Type B pancreatic cell (in vitro differentiated cells): Measurements from ENCODE around the gene ADARB2. TPM values are rescaled to one million over a fixed set of nuclear protein-coding genes. Genes with fewer than 3 reads are reported as not detected.

ENCODE experiments used
- DNase-seq: peaks from one replicate; pipeline ENCODE4 v3.0.0; 2021; ENCODE audit warnings: mixed read lengths; ENCODE audit not compliant: unreplicated experiment; ENCODE audit errors: extremely low spot score
- H3K27ac Mint-ChIP-seq: 2 replicates; pipeline ENCODE4 v1.8.0; 2021; ENCODE audit warnings: mild to moderate bottlenecking, mixed read lengths
- H3K27me3 Mint-ChIP-seq: 2 replicates; pipeline ENCODE4 v1.8.0; 2021; ENCODE audit warnings: mixed read lengths
- H3K36me3 Mint-ChIP-seq: 2 replicates; pipeline ENCODE4 v1.8.0; 2021; ENCODE audit warnings: mixed read lengths
- H3K4me1 Mint-ChIP-seq: one replicate; pipeline ENCODE4 v1.8.0; 2021; ENCODE audit warnings: mixed read lengths; ENCODE audit not compliant: unreplicated experiment
- H3K4me3 Mint-ChIP-seq: 2 replicates; pipeline ENCODE4 v1.8.0; 2021; ENCODE audit warnings: mild to moderate bottlenecking, mixed read lengths
- H3K9me3 Mint-ChIP-seq: 2 replicates; pipeline ENCODE4 v1.8.0; 2021; ENCODE audit warnings: mixed read lengths
- CTCF ChIP-seq: fragments of 200-600 bp; sonication (generic); conservative IDR thresholded peaks from 2 replicates; pipeline ENCODE4 v1.5.0; 2021; ENCODE audit warnings: antibody characterized with exemption, mild to moderate bottlenecking
- total RNA-seq: library from RNA; stranded (reverse); gene quantifications from 2 replicates; pipeline ENCODE4 v1.2.1, GENCODE V29; 2021; ENCODE audit warnings: low replicate concordance

ADARB2 gene
- total RNA-seq, 1 donor from 2014 or later = 4.9 TPM

- H3K9me3 Mint-ChIP-seq = no peaks in the 10 kb centered on the region
- peaks cover 10% of the 10 kb centered on the region for H3K4me1 Mint-ChIP-seq
- no peak overlapping the region for H3K27ac Mint-ChIP-seq
- TF ChIP-seq CTCF = no peak
- DNase-seq = no peak
- no peak overlapping the region for H3K4me3 Mint-ChIP-seq
- no peaks in the 10 kb centered on the region for H3K36me3 Mint-ChIP-seq
- H3K27me3 Mint-ChIP-seq = peaks cover 11% of the 10 kb centered on the region
Measured at GRCh38 chr10:1150638-1150955, 586.7 kb downstream of the ADARB2 start.

- no peaks in the 10 kb centered on the region for H3K36me3 Mint-ChIP-seq
- no peak overlapping the region for H3K4me3 Mint-ChIP-seq
- peaks cover 8% of the 10 kb centered on the region for H3K27me3 Mint-ChIP-seq
- no peaks in the 10 kb centered on the region for H3K9me3 Mint-ChIP-seq
- H3K27ac Mint-ChIP-seq = no peak overlapping the region
- DNase-seq = peak; percentile 31
- peaks cover 10% of the 10 kb centered on the region for H3K4me1 Mint-ChIP-seq
- no peak for TF ChIP-seq CTCF
Measured at GRCh38 chr10:1149793-1150637, 587.3 kb downstream of the ADARB2 start.

GRCh38 chr10:1148855-1149605 is 588.3 kb downstream of the ADARB2 start:
- Mint-ChIP-seq H3K4me1 (peaks cover 10% of the 10 kb centered on the region), H3K4me3 (no peak overlapping the region), H3K36me3 (no peaks in the 10 kb centered on the region), H3K27ac (no peak overlapping the region), H3K9me3 (no peaks in the 10 kb centered on the region), H3K27me3 (peaks cover 6% of the 10 kb centered on the region)
- no peak for TF ChIP-seq CTCF
- DNase-seq = no peak

GRCh38 chr10:1147810-1148209 is 589.5 kb downstream of the ADARB2 start:
- H3K27me3 Mint-ChIP-seq = peaks cover 5% of the 10 kb centered on the region
- no peaks in the 10 kb centered on the region for H3K36me3 Mint-ChIP-seq
- peaks cover 10% of the 10 kb centered on the region for H3K4me1 Mint-ChIP-seq
- no peak for TF ChIP-seq CTCF
- no peak overlapping the region for H3K4me3 Mint-ChIP-seq
- no peaks in the 10 kb centered on the region for H3K9me3 Mint-ChIP-seq
- no peak for DNase-seq
- H3K27ac Mint-ChIP-seq = no peak overlapping the region

GRCh38 chr10:1142596-1142995 is 594.7 kb downstream of the ADARB2 start:
- peak; percentile 54 for TF ChIP-seq CTCF
- H3K9me3 Mint-ChIP-seq = peaks cover 9% of the 10 kb centered on the region
- no peak for DNase-seq
- no peak overlapping the region for H3K4me3 Mint-ChIP-seq
- no peaks in the 10 kb centered on the region for H3K36me3 Mint-ChIP-seq
- H3K27me3 Mint-ChIP-seq = peaks cover 4% of the 10 kb centered on the region
- no peak overlapping the region for H3K27ac Mint-ChIP-seq
- peaks cover 6% of the 10 kb centered on the region for H3K4me1 Mint-ChIP-seq
